Renal cortex interstitium (tissue), 11 donors: Measurements from ENCODE around the gene SRBD1. TPM values are rescaled to one million over a fixed set of nuclear protein-coding genes. Genes with fewer than 3 reads are reported as not detected.

ENCODE experiments used
- DNase-seq, 11 donors: peaks; one replicate each; pipeline ENCODE4 v3.0.0-alpha.2; 2013; ENCODE audit warnings: low read depth in 9 of 11, low spot score in 4 of 11; ENCODE audit errors: extremely low read depth in 1 of 11
- polyA plus RNA-seq, 3 donors: library from polyadenylated mRNA; unstranded; fragments of 120-200 nt; gene quantifications; one replicate each; pipeline ENCODE4 v1.2.1, GENCODE V29; 2013; ENCODE audit not compliant: insufficient read length in 3 of 3

The SRBD1 gene
- polyA plus RNA-seq, 3 donors, result 20.8 to 26.9 (median 23.9) TPM

- DNase-seq, result no peak
Observed at GRCh38 chr2:45510701-45511420, 100.2 kb downstream of the SRBD1 start.

DNA sequence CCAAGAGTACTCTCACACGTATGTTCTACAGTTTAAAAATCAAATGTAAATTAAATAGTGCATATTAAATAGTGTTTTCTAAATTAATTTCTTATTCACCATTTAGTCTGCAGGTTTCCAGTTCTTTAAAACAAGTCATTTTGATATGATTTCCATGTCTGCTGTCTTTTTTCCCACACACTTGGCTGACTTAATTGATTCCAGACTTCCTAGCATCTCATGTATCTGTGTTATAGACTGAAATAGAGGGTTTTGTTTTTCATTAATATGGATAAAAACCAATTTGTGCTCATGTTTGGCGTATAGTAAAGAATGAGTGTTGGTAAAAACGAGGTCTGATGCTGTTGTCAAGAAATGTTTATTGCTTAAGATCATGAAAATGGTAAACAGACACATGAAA is 104.3 kb downstream of the SRBD1 start:
- DNase-seq, result no peak

- DNase-seq, result no peak
Observed at GRCh38 chr2:45505138-45505537, 105.9 kb downstream of the SRBD1 start.

GRCh38 chr2:45498661-45499550 is 112.2 kb downstream of the SRBD1 start:
- no peak for DNase-seq

- DNase-seq, result no peak
Observed at GRCh38 chr2:45497355-45497754, 113.7 kb downstream of the SRBD1 start.

DNA sequence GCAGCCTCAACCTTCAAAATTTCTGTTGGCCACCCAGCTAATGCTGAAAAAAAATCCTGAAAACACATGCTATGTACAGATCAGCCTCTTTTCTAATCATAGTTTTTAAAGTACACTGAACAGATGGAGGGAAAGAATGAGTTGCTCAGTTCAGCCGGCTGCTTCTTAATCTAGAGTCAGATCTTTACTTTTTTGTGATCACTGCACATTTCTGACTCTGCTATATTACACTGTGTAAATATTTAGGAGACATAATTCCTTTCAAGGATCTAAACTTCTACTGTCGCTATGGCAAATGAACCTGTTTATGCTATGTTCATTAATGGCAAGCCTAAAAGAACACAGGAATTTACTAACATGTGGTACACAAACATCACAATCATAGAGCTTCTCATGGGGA is 114.2 kb downstream of the SRBD1 start:
- no peak for DNase-seq

- no peak for DNase-seq
Observed at GRCh38 chr2:45494978-45495293, 116.1 kb downstream of the SRBD1 start.

- DNase-seq, result peak; percentile 44 to 69 (median 55)
Observed at GRCh38 chr2:45494275-45494977, 116.6 kb downstream of the SRBD1 start.

DNA sequence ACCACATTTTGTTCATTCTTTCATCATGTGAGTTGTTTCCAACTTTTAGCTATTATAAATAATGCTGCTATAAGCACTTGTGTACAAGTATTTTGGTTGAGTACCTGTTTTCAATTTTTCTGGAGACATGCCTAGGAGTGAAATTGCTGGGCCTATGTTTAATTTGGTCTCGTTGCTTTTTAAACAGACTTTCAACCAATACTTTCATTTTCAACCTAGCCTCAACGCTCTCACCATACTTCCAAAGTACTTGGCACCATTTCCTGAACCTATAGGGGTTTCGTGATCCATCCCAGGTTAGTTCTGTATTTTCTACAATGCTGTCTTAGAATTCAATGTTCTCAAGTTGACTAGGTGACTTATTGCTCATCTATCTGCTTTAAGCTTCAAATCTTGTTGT is 126.1 kb downstream of the SRBD1 start:
- no peak for DNase-seq

DNA sequence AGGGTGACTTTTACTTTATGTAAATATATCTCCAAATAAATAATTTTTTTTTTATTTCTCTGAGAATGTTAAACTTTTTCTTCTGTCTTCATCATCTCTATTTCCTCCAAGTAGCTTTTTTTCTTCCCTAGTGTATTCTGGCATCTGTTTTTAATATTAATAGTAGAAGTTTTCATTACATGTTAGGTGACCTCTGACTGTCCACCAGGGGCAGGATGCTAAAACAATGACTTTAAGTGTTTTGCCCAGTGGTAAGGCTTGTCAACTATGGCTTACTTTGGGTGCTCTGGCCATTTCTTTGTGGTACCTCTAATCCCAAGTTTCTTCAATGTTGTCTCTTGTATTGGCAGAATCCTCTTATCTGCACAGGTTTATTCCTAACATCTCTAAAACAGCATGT is 127.1 kb downstream of the SRBD1 start:
- no peak for DNase-seq

DNA sequence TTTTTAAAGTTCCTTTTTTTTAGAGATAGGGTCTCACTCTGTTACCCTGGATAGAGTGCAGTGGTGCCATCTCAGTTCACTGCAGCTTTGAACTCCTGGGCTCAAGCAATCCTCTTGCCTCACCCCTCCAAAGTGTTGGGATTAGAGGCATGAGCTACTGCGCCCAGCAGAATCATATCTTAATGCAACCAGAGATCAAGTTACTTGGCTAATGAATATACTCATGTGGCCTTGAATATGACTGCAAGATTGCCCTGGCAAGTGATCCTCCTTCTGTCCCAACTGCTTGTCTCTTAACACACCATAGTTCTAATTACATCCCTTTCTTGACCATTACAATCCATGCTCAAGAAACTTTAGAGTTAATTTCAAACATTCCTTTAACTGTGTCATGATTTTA is 133.5 kb downstream of the SRBD1 start:
- DNase-seq, result no peak

GRCh38 chr2:45470531-45470930 is 140.5 kb downstream of the SRBD1 start:
- no peak for DNase-seq

- DNase-seq, result no peak
Observed at GRCh38 chr2:45469314-45470099, 141.6 kb downstream of the SRBD1 start.

GRCh38 chr2:45468279-45468678 is 142.8 kb downstream of the SRBD1 start:
- no peak for DNase-seq

DNA sequence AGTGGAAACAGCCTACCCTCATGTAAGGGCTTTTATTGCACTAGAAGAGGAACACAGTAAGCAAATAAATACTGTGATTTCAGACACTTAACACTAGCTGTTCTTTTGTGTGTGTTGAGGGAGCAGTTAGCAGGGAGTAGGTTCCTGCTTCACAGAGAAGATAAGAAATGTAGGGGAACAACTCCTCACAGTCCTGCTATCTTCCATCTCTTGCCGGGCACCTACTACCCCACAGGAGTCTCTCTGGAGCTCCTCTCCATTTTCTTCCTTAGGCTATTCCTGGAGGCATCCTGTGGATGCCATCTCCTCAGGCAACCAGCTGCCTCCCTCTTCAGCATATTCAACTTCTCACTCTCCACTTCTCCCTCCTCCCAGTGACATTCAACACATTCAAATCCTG is 145.0 kb downstream of the SRBD1 start:
- DNase-seq, result no peak

DNA sequence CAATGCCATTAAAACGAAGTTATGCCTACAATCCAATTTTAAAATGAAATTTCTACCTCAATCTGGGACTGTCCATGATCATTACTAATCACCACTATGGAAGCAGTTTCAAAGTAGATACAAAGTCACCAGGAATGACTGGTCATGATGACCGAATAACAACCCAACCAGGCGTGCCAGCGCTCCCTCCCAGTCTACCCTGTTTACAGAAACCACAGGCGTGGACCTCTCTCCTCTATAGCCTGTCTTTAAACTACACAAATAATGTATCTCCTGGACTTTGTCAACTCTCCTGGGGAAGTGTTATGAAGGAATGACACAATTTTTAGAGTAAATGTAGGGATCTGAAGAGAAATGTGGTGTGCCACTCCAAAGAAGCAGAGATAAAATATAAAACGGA is 150.2 kb downstream of the SRBD1 start:
- no peak for DNase-seq

DNA sequence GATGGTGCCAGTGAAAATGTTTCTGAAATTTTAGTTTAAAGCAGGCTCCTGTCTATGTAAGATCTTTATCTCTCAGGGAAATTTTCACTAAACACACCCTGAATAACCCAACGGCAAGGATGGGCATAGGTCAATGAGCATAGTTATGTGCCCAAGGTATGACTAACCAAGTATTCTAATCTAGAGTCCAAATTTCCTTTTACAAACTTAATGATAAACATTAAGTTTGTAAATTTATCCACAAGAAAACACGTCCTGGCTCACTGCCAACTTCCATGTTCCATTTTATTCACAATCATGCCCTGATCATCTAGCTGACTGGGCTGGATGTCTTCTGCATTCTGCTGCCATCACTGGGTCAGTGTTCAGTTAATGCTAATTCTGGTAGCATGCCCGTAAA is 151.2 kb downstream of the SRBD1 start:
- DNase-seq, result no peak

DNA sequence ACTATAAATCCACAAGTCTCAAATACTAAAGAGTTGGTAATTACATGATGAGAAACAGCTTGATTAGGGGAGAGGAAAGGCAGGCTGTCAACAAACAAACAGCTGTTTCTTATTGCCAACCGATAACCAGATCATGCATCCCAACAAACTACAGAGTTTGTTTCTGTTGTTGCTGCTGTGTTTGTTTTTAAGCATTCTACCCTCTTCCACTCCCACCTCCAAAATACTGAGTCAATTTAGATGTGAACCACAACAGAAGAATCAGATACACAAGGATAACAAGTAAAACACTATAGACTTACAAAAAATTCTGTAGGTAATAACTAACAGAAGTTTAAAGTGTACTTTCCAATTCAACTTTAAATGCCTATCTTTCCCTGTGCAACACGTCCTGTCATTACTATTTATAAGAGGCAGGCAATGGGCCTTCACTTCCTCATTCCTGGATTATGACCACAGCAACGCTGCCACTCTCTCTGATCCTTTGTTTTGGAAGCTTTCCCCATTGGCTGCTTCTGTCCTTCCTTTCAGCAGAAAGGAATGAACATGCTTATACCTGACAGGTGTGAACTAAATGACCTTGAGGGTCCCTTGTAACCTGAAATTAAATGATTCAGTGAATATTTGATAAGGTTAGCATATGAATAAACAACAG is 152.0 kb downstream of the SRBD1 start:
- peak in 6 of 11 donors; percentile 15 to 57 (median 35) for DNase-seq
